Activated T-helper 1 cell treated with anti-CD3 and anti-CD28 coated beads, Interleukin-12 subunit alpha, Interleukin-12 subunit beta, Interleukin-2, Interleukin-4 antibody, amounts not matched to agents 30 ng/mL and 10 ng/mL and 1 ng/mL, durations not matched to agents 14 hours and 24 hours and 36 hours (primary cell): ENCODE measurements around the gene TPO. TPM values are rescaled to one million over a fixed set of nuclear protein-coding genes. Genes with fewer than 3 reads are reported as not detected.

Experiments used
- DNase-seq: peaks from one replicate; pipeline ENCODE4 v3.0.0; 2021; ENCODE audit warnings: low spot score
- H3K27ac Mint-ChIP-seq: one replicate; pipeline ENCODE4 v1.8.0; 2021; ENCODE audit warnings: mild to moderate bottlenecking, mixed read lengths
- H3K27me3 Mint-ChIP-seq: one replicate; pipeline ENCODE4 v1.8.0; 2022; ENCODE audit warnings: mild to moderate bottlenecking, moderate library complexity, mixed read lengths; ENCODE audit not compliant: insufficient read depth
- H3K36me3 Mint-ChIP-seq: one replicate; pipeline ENCODE4 v1.8.0; 2021; ENCODE audit warnings: low read depth, mixed read lengths
- H3K4me1 Mint-ChIP-seq: one replicate; pipeline ENCODE4 v1.8.0; 2021; ENCODE audit warnings: low read depth, mixed read lengths
- H3K4me3 Mint-ChIP-seq: one replicate; pipeline ENCODE4 v1.8.0; 2021; ENCODE audit warnings: mild to moderate bottlenecking, moderate library complexity, mixed read lengths
- H3K9me3 Mint-ChIP-seq: one replicate; pipeline ENCODE4 v1.8.0; 2021; ENCODE audit warnings: mixed read lengths
- intact Hi-C: fragments of 100-400 bp; cut with micrococcal nuclease; formaldehyde crosslinking; loops from one replicate; pipeline ENCODE4 v1.15.1; 2024
- total RNA-seq: library from RNA; stranded (reverse); gene quantifications from 2 replicates; pipeline ENCODE4 v1.2.3, GENCODE V29; 2022

Gene TPO
- total RNA-seq, 1 donor from 2014 or later = not detected

- H3K4me1 Mint-ChIP-seq = peaks cover 16% of the 10 kb centered on the region
- DNase-seq = no peak
Observed at GRCh38 chr2:1521191-1521877, 108.1 kb downstream of the TPO start.

GRCh38 chr2:1521878-1522830, 108.9 kb downstream of the TPO start:
- peaks cover 3% of the 10 kb centered on the region for H3K27me3 Mint-ChIP-seq
- DNase-seq = no peak
- no peak overlapping the region for H3K27ac Mint-ChIP-seq
- peaks cover 16% of the 10 kb centered on the region for H3K4me1 Mint-ChIP-seq
- intact Hi-C loops = no loop called here
- no peaks in the 10 kb centered on the region for H3K36me3 Mint-ChIP-seq
- H3K4me3 Mint-ChIP-seq = no peak overlapping the region
- H3K9me3 Mint-ChIP-seq = no peaks in the 10 kb centered on the region

More at GRCh38 chr2:1521191-1521877, 108.1 kb downstream of the TPO start:
- H3K9me3 Mint-ChIP-seq = no peaks in the 10 kb centered on the region
- peaks cover 3% of the 10 kb centered on the region for H3K27me3 Mint-ChIP-seq
- no peaks in the 10 kb centered on the region for H3K36me3 Mint-ChIP-seq
- H3K4me3 Mint-ChIP-seq = no peak overlapping the region
- intact Hi-C loops = no loop called here
- no peak overlapping the region for H3K27ac Mint-ChIP-seq

DNA sequence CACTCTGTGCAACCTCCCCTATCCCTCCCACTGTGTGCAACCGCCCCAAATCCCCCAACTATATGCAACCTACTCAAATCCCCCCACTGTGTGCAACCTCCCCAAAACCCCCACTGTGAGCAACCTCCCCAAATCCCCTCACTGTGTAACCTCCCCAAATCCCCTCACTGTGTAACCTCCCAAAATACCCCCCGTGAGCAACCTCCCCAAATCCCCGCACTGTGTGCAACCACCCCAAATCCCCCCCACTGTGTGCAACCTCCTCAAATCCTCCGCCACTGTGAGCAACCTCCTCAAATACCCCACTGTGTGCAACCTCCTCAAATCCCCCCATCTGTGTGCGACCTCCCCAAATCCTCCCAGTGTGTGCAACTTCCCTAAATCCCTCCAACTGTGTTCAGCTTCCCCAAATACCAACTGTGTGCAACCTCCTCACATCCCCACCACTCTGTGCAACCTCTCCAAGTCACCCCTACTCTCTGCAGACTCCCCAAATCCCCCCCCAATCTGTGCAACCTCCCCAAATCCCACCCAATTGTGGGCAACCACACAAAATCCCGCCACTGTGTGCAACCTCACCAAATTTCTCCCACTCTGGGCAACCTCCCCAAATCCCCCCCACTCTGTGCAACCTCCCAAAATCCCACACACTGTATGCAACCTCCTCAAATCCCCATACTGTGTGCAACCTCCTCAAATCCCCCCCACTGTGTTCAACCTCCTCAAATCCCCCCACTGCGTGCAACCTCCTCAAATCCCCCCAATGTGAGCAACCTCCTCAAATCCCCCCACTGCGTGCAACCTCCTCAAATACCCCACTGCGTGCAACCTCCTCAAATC, 114.1 kb downstream of the TPO start:
- Mint-ChIP-seq H3K4me1 (no peaks in the 10 kb centered on the region), H3K36me3 (no peaks in the 10 kb centered on the region), H3K9me3 (no peaks in the 10 kb centered on the region), H3K4me3 (no peak overlapping the region), H3K27me3 (peaks cover 3% of the 10 kb centered on the region), H3K27ac (no peak overlapping the region)
- no peak for DNase-seq
- intact Hi-C loops = no loop called here

DNA sequence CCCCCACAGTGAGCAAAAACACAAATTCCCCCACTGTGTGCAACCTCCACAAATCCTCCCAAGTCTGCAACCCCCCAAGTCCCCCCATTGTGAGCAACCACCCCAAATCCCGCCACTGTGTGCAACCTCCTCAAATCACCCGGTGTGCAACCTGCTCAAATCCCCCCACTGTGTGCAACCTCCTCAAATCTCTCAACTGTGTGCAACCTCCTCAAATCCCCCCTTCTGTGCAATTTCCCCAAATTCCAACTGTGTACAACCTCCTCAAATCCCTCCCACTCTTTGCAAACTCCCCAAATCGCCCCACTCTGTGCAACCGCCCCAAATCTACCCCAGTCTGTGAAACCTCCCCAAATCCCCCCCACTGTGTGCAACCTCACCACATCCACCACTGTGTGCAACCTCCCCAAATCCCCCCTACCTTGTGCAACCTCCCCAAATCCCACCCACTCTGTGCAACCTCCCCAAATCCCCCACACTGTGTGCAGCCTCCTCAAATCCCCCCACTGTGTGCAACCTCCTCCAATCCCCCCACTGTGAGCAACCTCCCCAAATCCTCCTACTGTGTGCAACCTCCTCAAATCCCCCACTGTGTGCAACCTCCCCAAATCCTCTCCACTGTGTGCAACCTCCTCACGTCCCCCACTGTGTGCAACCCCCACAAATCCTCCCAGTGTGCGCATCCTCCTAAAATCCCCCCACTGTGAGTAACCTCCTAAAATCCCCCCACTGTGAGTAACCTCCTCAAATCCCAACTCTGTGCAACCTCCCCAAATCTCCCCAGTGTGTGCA, 115.2 kb downstream of the TPO start:
- DNase-seq = no peak
- H3K27me3 Mint-ChIP-seq = peaks cover 1% of the 10 kb centered on the region
- no peaks in the 10 kb centered on the region for H3K9me3 Mint-ChIP-seq
- H3K36me3 Mint-ChIP-seq = no peaks in the 10 kb centered on the region
- intact Hi-C loops = no loop called here
- no peak overlapping the region for H3K4me3 Mint-ChIP-seq
- H3K4me1 Mint-ChIP-seq = no peaks in the 10 kb centered on the region
- no peak overlapping the region for H3K27ac Mint-ChIP-seq

GRCh38 chr2:1538663-1539062, 125.4 kb downstream of the TPO start:
- no peak overlapping the region for H3K27ac Mint-ChIP-seq
- intact Hi-C loops = no loop called here
- no peaks in the 10 kb centered on the region for H3K27me3 Mint-ChIP-seq
- no peak overlapping the region for H3K4me3 Mint-ChIP-seq
- no peaks in the 10 kb centered on the region for H3K4me1 Mint-ChIP-seq
- H3K9me3 Mint-ChIP-seq = no peaks in the 10 kb centered on the region
- no peaks in the 10 kb centered on the region for H3K36me3 Mint-ChIP-seq
- no peak for DNase-seq

DNA sequence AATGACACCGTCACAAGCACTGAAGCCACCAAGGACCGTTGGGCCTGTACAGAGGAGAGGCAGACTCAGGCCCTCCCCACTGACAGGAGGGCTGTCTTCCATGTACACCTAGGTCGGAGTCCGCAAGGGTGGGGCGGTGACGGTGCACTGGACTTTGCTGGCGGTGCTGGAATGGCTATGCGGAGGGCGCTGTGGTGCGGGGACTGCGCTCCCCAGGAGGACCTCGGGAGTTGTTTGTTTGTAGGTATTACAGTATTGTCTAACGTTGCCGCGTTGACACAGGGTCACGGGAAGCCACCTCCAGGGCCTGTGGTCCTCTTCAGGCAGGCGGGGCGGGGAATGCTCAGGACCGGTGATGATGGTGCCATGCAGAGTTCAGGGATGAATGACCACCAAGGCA, 126.2 kb downstream of the TPO start:
- H3K9me3 Mint-ChIP-seq = no peaks in the 10 kb centered on the region
- H3K4me1 Mint-ChIP-seq = no peaks in the 10 kb centered on the region
- no peaks in the 10 kb centered on the region for H3K36me3 Mint-ChIP-seq
- H3K4me3 Mint-ChIP-seq = no peak overlapping the region
- intact Hi-C loops = no loop called here
- no peaks in the 10 kb centered on the region for H3K27me3 Mint-ChIP-seq
- DNase-seq = no peak
- H3K27ac Mint-ChIP-seq = no peak overlapping the region

DNA sequence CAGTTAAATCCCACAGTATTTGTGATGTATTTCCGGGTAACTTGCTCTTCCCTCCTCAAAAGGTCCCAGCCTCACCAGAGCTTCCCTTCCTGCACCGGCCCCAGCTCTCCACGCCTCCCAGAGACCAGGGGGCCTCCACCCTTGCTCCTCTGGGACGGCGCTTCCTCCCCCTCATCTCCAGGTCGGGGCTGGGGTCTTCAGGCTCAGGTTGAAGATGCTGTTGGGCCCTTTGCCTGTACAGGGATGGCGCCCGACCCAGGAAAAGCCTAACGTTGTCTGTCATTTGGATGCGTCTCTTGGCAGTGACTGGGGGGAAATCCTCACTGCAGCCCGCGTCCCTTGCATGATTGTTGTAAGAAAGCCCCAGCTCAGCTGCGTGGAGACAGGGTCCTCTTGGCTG, 126.7 kb downstream of the TPO start:
- H3K36me3 Mint-ChIP-seq = no peaks in the 10 kb centered on the region
- no peaks in the 10 kb centered on the region for H3K27me3 Mint-ChIP-seq
- H3K4me1 Mint-ChIP-seq = no peaks in the 10 kb centered on the region
- DNase-seq = no peak
- H3K27ac Mint-ChIP-seq = no peak overlapping the region
- no peaks in the 10 kb centered on the region for H3K9me3 Mint-ChIP-seq
- no peak overlapping the region for H3K4me3 Mint-ChIP-seq
- intact Hi-C loops = no loop called here

DNA sequence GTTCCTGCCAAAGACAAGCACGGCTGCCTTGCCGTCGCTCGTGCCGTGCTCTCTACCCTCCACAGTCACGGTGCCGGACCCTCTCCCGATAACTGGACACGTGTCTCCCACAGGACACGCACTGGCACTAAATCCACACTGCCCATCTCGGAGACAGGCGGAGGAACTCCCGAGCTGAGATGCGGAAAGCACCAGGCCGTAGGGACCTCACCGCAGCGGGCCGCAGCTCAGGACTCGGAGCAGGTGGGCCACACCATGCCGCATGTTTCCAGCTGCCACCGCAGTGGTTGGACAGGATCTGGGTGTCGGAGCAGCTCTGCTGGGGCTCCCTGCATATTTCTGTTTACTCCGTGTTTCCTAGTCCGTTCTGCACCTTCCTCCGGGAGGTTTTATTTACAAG, 127.2 kb downstream of the TPO start:
- intact Hi-C loops = no loop called here
- H3K36me3 Mint-ChIP-seq = no peaks in the 10 kb centered on the region
- H3K27me3 Mint-ChIP-seq = no peaks in the 10 kb centered on the region

DNA sequence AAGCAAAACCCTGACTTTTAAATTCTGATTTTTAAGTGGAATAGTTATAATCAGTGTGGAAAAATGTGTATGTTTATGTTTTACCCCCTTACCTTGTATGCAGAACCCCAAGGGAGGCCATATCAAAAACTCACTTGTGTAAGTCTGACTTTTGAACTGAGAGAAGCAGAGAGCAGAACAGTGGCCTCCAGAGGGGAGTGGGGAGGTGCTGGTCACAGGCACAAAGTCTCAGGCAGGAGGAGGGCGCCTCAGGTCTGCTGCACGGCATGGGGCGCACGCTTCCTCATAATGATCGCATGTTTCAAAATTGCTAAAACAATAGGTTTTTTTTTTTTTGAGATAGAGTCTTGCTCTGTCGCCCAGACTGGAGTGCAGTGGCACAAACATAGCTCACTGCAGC, 127.8 kb downstream of the TPO start:
- H3K4me1 Mint-ChIP-seq = peaks cover 4% of the 10 kb centered on the region
- intact Hi-C loops = no loop called here
- no peak overlapping the region for H3K4me3 Mint-ChIP-seq
- H3K27ac Mint-ChIP-seq = no peak overlapping the region
- DNase-seq = no peak
- no peaks in the 10 kb centered on the region for H3K9me3 Mint-ChIP-seq
- no peaks in the 10 kb centered on the region for H3K27me3 Mint-ChIP-seq
- no peaks in the 10 kb centered on the region for H3K36me3 Mint-ChIP-seq

More for the DNA sequence above, 127.2 kb downstream of the TPO start:
- H3K9me3 Mint-ChIP-seq = no peaks in the 10 kb centered on the region
- no peak for DNase-seq
- H3K4me1 Mint-ChIP-seq = no peaks in the 10 kb centered on the region
- no peak overlapping the region for H3K4me3 Mint-ChIP-seq
- no peak overlapping the region for H3K27ac Mint-ChIP-seq

GRCh38 chr2:1541819-1542475, 128.7 kb downstream of the TPO start:
- no peak overlapping the region for H3K4me3 Mint-ChIP-seq
- peaks cover 10% of the 10 kb centered on the region for H3K4me1 Mint-ChIP-seq
- H3K27ac Mint-ChIP-seq = no peak overlapping the region
- no peaks in the 10 kb centered on the region for H3K36me3 Mint-ChIP-seq
- H3K9me3 Mint-ChIP-seq = no peaks in the 10 kb centered on the region
- DNase-seq = no peak
- H3K27me3 Mint-ChIP-seq = no peaks in the 10 kb centered on the region
- intact Hi-C loops = no loop called here

DNA sequence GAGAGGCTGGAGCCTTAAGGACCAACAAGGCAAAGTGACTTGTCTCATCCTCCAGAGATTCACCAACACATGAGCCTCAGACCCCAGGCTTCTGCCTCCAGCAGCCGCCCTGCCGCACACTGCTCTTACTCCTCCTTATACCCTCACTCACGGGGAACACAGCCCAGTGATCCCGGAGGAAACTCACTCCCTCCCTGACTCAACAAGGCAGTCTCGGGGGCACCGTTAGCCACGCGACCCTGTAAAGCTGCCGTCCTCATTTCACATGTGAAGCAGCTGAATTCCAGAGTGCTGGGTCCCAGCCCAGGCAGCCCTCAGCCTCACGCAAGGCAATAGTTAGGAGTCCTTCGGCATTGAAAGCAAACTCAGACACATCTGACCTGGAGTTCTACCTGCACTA, 129.7 kb downstream of the TPO start:
- Mint-ChIP-seq H3K27ac (no peak overlapping the region), H3K36me3 (no peaks in the 10 kb centered on the region), H3K9me3 (no peaks in the 10 kb centered on the region), H3K4me1 (peaks cover 10% of the 10 kb centered on the region), H3K27me3 (no peaks in the 10 kb centered on the region), H3K4me3 (no peak overlapping the region)
- intact Hi-C loops = no loop called here
- no peak for DNase-seq
